HepG2 (cell line): ENCODE results near the gene LCN2. TPM values are rescaled to one million over a fixed set of nuclear protein-coding genes. Genes with fewer than 3 reads are reported as not detected.

ENCODE experiments used
- DMAP1 ChIP-seq: IDR thresholded peaks from 2 replicates; pipeline ENCODE4 v1.6.1; 2016
- FOXK2 ChIP-seq: fragments of 450-650 bp; IDR thresholded peaks from 2 replicates; pipeline ENCODE4 v1.6.1; 2016
- GABPA ChIP-seq, 2 experiments: IDR thresholded peaks; 2 replicates each; pipeline ENCODE4 v1.6.1; 2011 to 2016; ENCODE audit warnings: low read depth in 2 of 2, low read length in 1 of 2, missing biosample characterization in 1 of 2, missing genetic modification characterization in 1 of 2
- HES4 ChIP-seq: sonication (generic); formaldehyde crosslinking; IDR thresholded peaks from 2 replicates; pipeline ENCODE4 v1.9.0; 2021; ENCODE audit warnings: mild to moderate bottlenecking, missing genetic modification reagents, borderline replicate concordance
- HOXA5 ChIP-seq: sonication (generic); formaldehyde crosslinking; IDR thresholded peaks from 2 replicates; pipeline ENCODE4 v1.4.0; 2020; ENCODE audit warnings: missing genetic modification reagents
- MYNN ChIP-seq: sonication (generic); formaldehyde crosslinking; IDR thresholded peaks from 2 replicates; pipeline ENCODE4 v1.4.0; 2020; ENCODE audit warnings: mild to moderate bottlenecking, low read depth, missing genetic modification reagents
- NKX3-1 ChIP-seq: sonication (generic); formaldehyde crosslinking; IDR thresholded peaks from 2 replicates; pipeline ENCODE4 v1.5.0; 2020; ENCODE audit warnings: missing genetic modification reagents
- SP1 ChIP-seq, 2 experiments: fragments of 450-650 bp in 1 of 2; sonication (generic) in 1 of 2; formaldehyde crosslinking in 1 of 2; IDR thresholded peaks; 2 replicates each; pipeline versions ENCODE4 v1.4.0 to v1.6.1; 2016 to 2020; ENCODE audit warnings: missing genetic modification reagents in 1 of 2
- SP4 ChIP-seq: sonication (generic); formaldehyde crosslinking; IDR thresholded peaks from 2 replicates; pipeline ENCODE4 v1.8.1; 2023; ENCODE audit warnings: mild to moderate bottlenecking, missing genetic modification reagents
- SRSF1 ChIP-seq: fragments of 200-400 bp; formaldehyde crosslinking; optimal IDR thresholded peaks from 2 replicates; pipeline ENCODE3; 2017; ENCODE audit warnings: mild to moderate bottlenecking, low read depth, low read length, moderate library complexity
- ZFY ChIP-seq: sonication (generic); formaldehyde crosslinking; IDR thresholded peaks from 2 replicates; pipeline ENCODE4 v1.4.0; 2020; ENCODE audit warnings: missing genetic modification reagents
- ZNF274 ChIP-seq: sonication (generic); formaldehyde crosslinking; IDR thresholded peaks from 2 replicates; pipeline ENCODE4 v1.5.1; 2020; ENCODE audit warnings: mild to moderate bottlenecking, missing genetic modification reagents
- ZNF292 ChIP-seq: sonication (generic); formaldehyde crosslinking; IDR thresholded peaks from 2 replicates; pipeline ENCODE4 v1.8.1; 2022; ENCODE audit warnings: mild to moderate bottlenecking, low read depth, missing genetic modification reagents, borderline replicate concordance
- ZNF383 ChIP-seq: sonication (generic); formaldehyde crosslinking; IDR thresholded peaks from 2 replicates; pipeline ENCODE4 v1.4.0; 2020; ENCODE audit warnings: missing genetic modification reagents, mild to moderate bottlenecking, borderline replicate concordance
- ZNF557 ChIP-seq: sonication (generic); formaldehyde crosslinking; IDR thresholded peaks from 2 replicates; pipeline ENCODE4 v1.4.0; 2020; ENCODE audit warnings: missing genetic modification reagents
- ZNF766 ChIP-seq: sonication (generic); formaldehyde crosslinking; IDR thresholded peaks from 2 replicates; pipeline ENCODE4 v1.5.0; 2020; ENCODE audit warnings: missing genetic modification reagents, borderline replicate concordance
- ZNF790 ChIP-seq: sonication (generic); formaldehyde crosslinking; IDR thresholded peaks from 2 replicates; pipeline ENCODE4 v1.8.0; 2022; ENCODE audit warnings: missing genetic modification reagents, mild to moderate bottlenecking, borderline replicate concordance
- ZSCAN9 ChIP-seq: IDR thresholded peaks from 2 replicates; pipeline ENCODE4 v1.6.1; 2016; ENCODE audit warnings: borderline replicate concordance
- polyA plus RNA-seq, 8 experiments: library from polyadenylated mRNA; depleted of rRNA in 3 of 8; stranded (reverse) in 7 of 8; unstranded in 1 of 8; fragments of >200 nt; fragmentation: Illumina TruSeq in 4 of 8; extraction: Trizol in 4 of 8; gene quantifications; 2 replicates each; pipeline versions ENCODE4 v1.2.1 to v1.2.3, GENCODE V29; 2011 to 2016; ENCODE audit warnings: low read depth in 4 of 8, missing spikeins in 1 of 8, mixed read lengths in 1 of 8; ENCODE audit not compliant: insufficient read depth in 1 of 8
- total RNA-seq, 5 experiments: library from RNA; depleted of rRNA; stranded (reverse); fragments of >200 nt; fragmentation: Illumina TruSeq; extraction: Trizol; gene quantifications; 2 replicates each; pipeline ENCODE4 v1.2.3, GENCODE V29; 2016; ENCODE audit warnings: low read depth in 1 of 5
- TF ChIP-seq, protein P1 (sequence below): IDR thresholded peaks from 2 replicates; pipeline ENCODE4 v1.4.0; 2020; ENCODE audit warnings: mild to moderate bottlenecking, missing genetic modification reagents
- TF ChIP-seq, protein P2 (sequence below): sonication (generic); formaldehyde crosslinking; IDR thresholded peaks from 2 replicates; pipeline ENCODE4 v1.8.1; 2023; ENCODE audit warnings: mild to moderate bottlenecking, inconsistent platforms, moderate library complexity, missing genetic modification reagents, borderline replicate concordance
- TF ChIP-seq, protein P3 (sequence below): sonication (generic); formaldehyde crosslinking; IDR thresholded peaks from 2 replicates; pipeline ENCODE4 v1.8.0; 2022; ENCODE audit warnings: missing genetic modification reagents, mild to moderate bottlenecking, moderate library complexity, borderline replicate concordance

LCN2 gene
- total and polyA plus RNA-seq, 2 of the 13 experiments (the other 11 are each of a cell fraction or from before 2014, with no cell fraction given) = 0.38 to 1.4 TPM

DNA sequence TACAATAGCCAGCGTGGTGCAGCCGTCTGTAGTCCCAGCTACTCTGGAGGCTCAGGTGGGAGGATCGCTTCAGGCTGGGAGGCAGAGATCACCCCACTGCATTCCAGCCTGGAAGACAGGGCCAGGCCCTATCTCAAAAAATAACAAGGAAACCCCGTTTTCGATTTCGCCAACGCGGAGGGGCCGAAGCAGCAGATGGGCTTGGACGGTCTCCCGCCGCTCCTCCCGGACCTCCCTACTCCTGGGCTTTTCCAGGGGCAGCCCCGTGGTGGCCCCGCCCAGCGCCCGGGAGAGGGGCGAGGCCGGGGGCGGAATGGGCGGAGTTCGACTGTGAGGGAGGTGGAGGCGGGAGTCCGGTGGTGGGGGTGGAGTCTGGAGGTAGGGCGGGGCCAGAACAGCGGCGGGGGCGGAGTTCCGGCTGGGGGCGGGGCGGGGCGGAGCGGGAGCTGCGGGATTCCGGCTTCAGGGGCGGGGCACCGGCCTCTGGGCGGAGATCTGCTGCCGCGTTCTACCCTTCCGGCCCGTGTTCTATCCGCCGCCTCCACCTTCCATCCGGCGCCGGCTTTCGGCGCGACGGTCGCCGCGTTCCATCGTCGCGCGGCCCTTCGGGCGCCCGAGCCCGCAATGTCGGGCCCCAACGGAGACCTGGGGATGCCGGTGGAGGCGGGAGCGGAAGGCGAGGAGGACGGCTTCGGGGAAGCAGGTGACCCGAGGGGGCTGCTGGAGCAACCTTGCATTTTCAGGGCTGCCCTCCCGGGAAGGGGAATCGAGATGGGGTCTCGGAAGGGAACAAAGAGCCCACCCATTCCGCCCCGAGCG lies 10.7 kb downstream of the LCN2 start, which contains the start of gene BBLN (continued):
- TF ChIP-seq, protein P1, sequence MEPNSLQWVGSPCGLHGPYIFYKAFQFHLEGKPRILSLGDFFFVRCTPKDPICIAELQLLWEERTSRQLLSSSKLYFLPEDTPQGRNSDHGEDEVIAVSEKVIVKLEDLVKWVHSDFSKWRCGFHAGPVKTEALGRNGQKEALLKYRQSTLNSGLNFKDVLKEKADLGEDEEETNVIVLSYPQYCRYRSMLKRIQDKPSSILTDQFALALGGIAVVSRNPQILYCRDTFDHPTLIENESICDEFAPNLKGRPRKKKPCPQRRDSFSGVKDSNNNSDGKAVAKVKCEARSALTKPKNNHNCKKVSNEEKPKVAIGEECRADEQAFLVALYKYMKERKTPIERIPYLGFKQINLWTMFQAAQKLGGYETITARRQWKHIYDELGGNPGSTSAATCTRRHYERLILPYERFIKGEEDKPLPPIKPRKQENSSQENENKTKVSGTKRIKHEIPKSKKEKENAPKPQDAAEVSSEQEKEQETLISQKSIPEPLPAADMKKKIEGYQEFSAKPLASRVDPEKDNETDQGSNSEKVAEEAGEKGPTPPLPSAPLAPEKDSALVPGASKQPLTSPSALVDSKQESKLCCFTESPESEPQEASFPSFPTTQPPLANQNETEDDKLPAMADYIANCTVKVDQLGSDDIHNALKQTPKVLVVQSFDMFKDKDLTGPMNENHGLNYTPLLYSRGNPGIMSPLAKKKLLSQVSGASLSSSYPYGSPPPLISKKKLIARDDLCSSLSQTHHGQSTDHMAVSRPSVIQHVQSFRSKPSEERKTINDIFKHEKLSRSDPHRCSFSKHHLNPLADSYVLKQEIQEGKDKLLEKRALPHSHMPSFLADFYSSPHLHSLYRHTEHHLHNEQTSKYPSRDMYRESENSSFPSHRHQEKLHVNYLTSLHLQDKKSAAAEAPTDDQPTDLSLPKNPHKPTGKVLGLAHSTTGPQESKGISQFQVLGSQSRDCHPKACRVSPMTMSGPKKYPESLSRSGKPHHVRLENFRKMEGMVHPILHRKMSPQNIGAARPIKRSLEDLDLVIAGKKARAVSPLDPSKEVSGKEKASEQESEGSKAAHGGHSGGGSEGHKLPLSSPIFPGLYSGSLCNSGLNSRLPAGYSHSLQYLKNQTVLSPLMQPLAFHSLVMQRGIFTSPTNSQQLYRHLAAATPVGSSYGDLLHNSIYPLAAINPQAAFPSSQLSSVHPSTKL = 0 out of 2 replicates have a peak, but pooled peaks have one; percentile 10
- no peak for TF ChIP-seq ZNF292 (CRISPR knock-in tag)
- TF ChIP-seq ZNF557 (CRISPR knock-in tag) = 0 out of 2 replicates have a peak, but pooled peaks have one; percentile 20
- TF ChIP-seq GABPA (IDR thresholded peaks at IDR 0.05; ENCODE audit: low read depth, low read length) = peak; percentile 58
- peak; percentile 48 for TF ChIP-seq GABPA (CRISPR knock-in tag; IDR thresholded peaks at IDR 0.05; ENCODE audit: low read depth)
- TF ChIP-seq SRSF1 = peak; percentile 54
- TF ChIP-seq, protein P2, sequence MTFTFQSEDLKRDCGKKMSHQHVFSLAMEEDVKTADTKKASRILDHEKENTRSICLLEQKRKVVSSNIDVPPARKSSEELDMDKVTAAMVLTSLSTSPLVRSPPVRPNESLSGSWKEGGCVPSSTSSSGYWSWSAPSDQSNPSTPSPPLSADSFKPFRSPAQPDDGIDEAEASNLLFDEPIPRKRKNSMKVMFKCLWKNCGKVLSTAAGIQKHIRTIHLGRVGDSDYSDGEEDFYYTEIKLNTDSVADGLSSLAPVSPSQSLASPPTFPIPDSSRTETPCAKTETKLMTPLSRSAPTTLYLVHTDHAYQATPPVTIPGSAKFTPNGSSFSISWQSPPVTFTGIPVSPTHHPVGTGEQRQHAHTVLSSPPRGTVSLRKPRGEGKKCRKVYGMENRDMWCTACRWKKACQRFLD (CRISPR knock-in tag) = peak; percentile 72; the same call in 1 of the 2 replicates
- TF ChIP-seq SP1 (IDR thresholded peaks at IDR 0.05) = no peak
- peak; percentile 74 for TF ChIP-seq SP1 (CRISPR knock-in tag; IDR thresholded peaks at IDR 0.05)
- TF ChIP-seq, protein P3, sequence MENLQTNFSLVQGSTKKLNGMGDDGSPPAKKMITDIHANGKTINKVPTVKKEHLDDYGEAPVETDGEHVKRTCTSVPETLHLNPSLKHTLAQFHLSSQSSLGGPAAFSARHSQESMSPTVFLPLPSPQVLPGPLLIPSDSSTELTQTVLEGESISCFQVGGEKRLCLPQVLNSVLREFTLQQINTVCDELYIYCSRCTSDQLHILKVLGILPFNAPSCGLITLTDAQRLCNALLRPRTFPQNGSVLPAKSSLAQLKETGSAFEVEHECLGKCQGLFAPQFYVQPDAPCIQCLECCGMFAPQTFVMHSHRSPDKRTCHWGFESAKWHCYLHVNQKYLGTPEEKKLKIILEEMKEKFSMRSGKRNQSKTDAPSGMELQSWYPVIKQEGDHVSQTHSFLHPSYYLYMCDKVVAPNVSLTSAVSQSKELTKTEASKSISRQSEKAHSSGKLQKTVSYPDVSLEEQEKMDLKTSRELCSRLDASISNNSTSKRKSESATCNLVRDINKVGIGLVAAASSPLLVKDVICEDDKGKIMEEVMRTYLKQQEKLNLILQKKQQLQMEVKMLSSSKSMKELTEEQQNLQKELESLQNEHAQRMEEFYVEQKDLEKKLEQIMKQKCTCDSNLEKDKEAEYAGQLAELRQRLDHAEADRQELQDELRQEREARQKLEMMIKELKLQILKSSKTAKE (CRISPR knock-in tag) = no peak
- no peak for TF ChIP-seq NKX3-1 (CRISPR knock-in tag)
- TF ChIP-seq SP4 (CRISPR knock-in tag) = peak; percentile 83
- TF ChIP-seq ZFY (CRISPR knock-in tag) = peak; percentile 65; the same call in 1 of the 2 replicates
- no peak for TF ChIP-seq MYNN (CRISPR knock-in tag)
- 0 out of 2 replicates have a peak, but pooled peaks have one; percentile 26 for TF ChIP-seq DMAP1 (CRISPR knock-in tag)
- TF ChIP-seq ZNF790 (CRISPR knock-in tag) = 0 out of 2 replicates have a peak, but pooled peaks have one; percentile 37
- 0 out of 2 replicates have a peak, but pooled peaks have one; percentile 16 for TF ChIP-seq HES4 (CRISPR knock-in tag)
- TF ChIP-seq ZSCAN9 (CRISPR knock-in tag) = no peak
- TF ChIP-seq ZNF274 (CRISPR knock-in tag) = peak; percentile 32; the same call in 1 of the 2 replicates
- 0 out of 2 replicates have a peak, but pooled peaks have one; percentile 55 for TF ChIP-seq HOXA5 (CRISPR knock-in tag)
- peak; percentile 78 for TF ChIP-seq ZNF766 (CRISPR knock-in tag)
- TF ChIP-seq ZNF383 (CRISPR knock-in tag) = no peak
- TF ChIP-seq FOXK2 = no peak
